NCI-H526 (cell line): ENCODE results near the gene NPEPL1.
A peak's percentile ranks its signal among the peaks of the same experiment; 100 is the strongest.
"Not testable (repeated sequence)": the region's sequence is repeated elsewhere in the genome, so short reads cannot be mapped to it uniquely, and the experiment has no call there.

Source experiments
- DNase-seq, 2 experiments: peaks; one replicate each; lab custom pipeline; 2025; lab: John Stamatoyannopoulos, UW

The NPEPL1 gene

DNA sequence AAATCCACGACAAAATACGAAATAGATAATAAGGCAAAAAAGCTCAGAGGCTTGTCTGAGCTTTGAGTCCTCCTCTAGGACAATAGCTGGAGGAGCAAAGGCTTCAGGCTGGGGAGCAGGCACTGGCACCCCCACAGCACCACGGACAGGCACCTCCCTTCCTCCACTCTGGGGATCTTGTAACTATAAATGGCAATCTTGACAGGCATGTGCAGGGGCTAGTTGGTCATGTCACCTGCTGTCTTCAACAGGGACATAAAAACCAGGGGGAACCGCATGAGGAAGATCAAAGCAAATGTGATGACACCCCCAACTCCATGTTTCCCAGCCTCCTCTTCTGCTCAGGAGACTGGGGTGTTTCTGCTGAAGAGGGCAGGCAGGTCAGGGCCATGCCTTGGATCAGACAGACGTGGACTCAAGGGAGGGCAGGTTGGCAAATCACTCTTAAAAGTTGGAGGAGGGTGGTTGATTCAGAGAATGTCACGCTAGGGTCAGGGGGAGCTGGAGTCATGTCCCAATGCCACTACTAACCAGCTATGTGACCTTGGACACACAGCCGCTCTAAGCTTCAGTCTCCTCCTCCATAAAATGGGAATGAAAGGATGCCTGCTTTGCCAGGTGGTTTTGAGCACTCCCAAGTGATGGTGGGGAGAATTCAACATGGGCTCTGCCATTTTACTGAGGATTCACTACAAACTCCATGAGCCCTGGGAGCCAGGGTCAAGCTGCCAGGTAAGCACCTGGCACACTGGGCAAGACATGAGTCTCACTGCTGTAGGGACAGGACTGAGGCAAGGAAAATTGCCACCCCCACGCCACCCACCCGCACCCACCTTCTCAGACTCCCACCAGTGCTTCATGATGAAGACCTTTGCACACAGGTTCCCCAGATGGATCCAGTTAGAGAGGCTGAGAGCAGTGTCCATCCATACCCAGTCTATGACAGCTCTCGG is 48.0 kb downstream of the NPEPL1 start:
- DNase-seq, result no peak

DNA sequence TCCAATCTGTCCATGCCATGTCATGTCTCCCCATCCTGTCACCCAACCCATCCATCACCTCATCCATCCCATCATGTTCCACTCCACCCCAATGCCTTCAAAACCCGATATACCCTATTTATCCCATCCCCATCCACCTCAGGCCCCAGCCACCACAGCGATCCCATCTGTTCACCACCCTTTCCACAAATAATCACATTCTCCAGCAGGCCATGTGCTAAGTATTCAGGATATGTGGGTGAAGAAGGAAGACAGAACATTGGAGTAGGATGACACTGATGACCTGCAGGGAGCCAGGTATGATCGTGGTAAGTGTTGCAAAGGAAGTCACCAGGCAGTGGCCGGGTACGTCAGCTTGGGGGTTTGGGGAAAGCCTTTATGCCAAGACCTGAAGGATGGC is 48.8 kb downstream of the NPEPL1 start:
- DNase-seq, result no peak

- no peak for DNase-seq
These were observed 50.3 kb downstream of the NPEPL1 start for GRCh38 chr20:58742668-58743566.

GRCh38 chr20:58743929-58744534 is 51.4 kb downstream of the NPEPL1 start:
- DNase-seq, result no peak

DNA sequence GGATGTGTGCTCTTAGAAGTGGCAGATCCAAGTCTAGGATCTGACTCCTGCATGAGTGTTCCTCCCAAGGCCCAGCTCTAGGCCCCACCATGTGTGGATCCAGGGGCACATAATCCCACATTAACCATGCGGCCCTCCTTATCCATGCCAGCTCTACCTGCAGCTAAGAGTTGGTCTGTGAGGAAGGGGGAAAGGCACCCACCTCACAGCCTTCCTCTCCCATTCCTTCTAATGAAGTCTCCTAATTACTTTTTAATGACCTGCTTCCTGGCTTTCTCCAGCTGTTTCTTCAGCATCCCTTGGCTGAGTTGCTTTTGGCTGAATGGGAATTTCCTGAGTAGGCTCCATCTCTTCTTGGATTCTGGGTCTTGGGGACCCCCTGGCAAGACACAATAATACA is 52.2 kb downstream of the NPEPL1 start:
- DNase-seq, result no peak

DNA sequence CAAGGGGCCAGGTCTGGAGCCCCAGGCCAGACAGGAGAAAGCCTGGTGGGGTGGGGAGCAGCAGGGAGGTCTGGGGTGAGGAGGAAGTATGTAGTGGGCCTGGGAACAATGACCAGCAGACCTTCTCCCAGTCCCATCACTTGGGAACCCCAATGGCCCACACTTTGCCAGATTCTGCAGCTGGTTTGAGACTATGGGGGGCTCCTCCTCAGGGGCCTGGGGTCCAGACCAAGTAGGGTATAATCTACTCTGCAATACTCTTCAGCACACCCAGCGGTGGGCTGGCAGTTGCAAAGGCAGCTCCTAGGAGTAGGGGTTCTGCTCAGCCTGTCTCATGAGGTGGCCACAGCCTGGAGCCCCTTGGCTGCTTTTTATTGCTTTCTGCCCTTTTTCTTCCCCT is 52.8 kb downstream of the NPEPL1 start:
- no peak for DNase-seq

GRCh38 chr20:58746620-58747019 is 54.0 kb downstream of the NPEPL1 start:
- DNase-seq, result peak in 1 of 2 experiments; percentile 27

DNA sequence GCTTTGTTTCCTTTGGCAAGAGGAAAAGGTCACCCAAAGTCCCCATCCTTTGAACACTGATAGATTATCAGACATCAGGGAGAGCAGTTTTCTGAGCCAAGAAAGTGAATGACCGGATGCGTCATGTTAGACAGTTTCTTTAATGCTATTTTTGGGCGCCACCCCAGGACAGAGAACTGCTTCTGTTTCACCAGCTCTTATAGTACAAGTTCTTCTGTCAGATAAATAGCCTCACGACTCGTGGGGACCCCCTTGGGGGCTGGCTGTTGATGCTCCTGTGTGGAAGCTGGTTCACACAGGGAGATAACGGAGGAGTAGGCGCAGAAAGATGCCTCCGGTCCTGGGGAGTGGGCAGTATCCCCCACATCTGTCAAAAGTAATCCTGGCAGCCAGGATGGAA is 54.6 kb downstream of the NPEPL1 start:
- DNase-seq, result no peak

GRCh38 chr20:58748618-58749017 is 56.0 kb downstream of the NPEPL1 start:
- no peak for DNase-seq

DNA sequence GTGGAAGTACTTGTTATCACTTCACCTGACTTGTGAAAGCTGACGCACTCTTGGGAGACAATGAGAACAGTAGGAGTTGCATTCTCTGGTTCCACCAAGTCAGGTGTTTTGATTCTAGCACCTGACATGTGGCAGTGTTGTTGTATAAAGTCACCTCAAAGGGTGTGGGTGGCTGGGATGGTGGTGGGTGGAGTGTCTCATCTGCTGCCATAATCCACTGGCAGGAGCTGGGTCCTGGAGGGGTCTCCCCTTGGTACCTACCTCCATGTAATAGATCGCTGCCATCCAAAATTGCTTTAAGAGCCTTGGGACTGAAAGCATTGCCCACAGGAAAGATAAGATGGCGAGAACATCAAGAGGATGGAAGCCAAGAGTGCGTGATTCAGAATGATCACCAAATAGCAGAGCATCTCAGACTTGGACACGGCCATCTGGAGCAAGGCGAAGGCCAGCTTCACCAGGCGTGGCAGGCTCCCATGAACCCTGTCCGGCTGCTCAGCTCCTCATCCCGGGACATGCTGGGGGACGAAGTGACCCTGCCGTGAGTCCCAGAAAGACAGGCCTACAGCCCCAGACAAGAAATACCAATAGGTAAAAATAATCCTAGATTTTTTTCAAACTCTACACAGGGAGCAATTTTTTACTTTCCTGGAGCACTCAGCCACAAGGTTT is 56.6 kb downstream of the NPEPL1 start:
- DNase-seq, result no peak

DNA sequence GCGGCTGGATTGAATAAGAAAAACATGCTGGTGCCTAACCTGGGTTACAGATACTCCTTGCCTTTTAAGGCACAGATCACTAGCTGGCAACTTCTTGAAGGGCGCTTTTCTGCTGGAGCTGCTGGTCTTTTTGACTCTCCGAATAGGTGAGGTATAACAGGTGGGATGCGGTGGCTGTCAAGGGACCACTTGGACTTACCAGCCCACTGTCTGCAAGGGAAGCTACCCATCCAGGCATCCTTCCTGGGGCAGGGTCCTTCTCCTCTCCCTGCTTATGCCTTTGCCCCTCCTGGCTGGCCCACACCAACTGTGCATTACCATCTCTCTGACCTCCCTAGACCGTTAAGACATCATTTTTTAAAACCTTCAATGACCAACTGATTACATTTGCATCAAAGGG is 57.4 kb downstream of the NPEPL1 start:
- no peak for DNase-seq

- DNase-seq, result not testable (repeated sequence)
These were observed 58.1 kb downstream of the NPEPL1 start for GRCh38 chr20:58750706-58751105.

DNA sequence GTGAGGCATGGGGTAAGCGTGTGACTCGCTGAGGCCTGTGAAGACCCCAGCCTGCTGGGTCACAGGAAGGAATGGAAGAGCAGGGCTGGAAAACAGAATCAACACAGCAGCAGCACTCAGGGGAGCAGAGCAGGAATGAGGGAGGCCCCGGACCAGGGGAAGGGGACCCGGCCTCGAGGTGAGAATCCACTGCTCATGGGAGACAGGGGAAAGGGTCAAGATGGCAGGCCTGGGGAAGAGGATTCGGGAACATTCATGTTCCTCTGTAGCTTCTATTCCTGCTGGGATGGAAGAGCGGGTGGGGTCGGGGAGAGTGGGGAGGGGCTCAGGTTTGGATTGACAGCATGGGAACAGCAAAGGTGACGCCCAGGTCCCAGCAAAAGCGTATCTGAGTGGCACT is 59.4 kb downstream of the NPEPL1 start:
- DNase-seq, result no peak

- DNase-seq, result no peak
These were observed 60.0 kb downstream of the NPEPL1 start for GRCh38 chr20:58752565-58752964.

DNA sequence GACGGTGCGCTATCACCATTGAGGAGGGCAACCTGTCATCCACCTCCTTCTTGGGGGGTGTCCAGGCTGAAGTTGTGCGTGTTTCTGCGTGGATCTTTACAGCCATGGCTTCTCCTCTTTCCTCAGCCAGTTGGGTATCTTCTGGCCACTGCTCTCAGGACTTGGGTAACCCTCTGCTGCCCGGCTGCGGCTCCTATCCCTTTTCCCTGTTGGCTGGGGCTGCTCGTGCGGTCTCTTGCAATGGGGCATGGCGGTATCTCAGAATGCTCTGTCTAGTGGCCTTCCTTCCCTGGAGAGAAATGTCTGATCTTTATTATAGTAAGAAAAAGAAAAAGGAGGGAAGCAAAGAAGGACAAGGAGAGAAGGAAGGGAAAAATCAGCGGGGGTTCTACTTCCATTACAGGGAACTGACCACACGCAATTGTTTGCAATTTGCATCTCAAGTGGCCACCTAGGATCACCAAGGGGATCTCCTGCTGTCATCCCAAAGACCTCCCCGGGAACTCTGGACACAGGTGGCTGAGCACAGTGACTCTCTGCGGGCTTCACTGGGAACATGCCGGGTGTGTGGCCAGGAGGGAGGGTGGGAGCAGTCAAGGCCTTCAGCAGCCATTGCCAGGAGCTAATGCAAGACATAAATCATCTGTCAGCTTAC is 60.8 kb downstream of the NPEPL1 start:
- DNase-seq, result peak in 1 of 2 experiments; percentile 12

DNA sequence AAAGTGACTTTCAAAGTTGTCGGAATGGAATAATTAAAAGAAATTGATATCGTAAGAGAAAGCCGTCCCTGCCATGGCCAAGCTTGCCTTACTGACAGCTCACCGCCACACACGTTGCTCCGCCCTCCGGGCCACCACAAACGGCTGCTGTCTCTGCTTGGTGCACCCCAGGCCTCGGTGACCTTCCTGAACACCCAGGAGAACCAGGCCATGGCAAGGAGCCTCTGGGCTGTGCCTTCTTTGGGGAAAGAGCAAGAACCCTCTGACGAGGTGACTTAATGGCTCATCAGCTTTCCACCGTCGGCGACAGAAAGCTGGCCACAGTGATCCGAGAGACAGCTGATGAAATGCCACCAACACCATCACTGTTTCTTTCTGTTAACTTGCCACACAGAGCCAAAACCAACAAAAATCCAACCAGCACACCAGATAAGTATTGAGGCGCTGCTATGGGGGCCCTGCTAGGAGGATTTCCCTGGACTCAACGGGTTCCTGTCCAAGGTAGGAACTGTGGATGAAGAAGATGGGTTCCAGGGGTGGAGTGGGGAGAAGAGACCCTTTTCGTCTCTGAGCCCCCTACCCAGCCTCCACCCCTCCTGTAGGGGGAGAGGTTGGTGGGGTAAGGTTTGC is 61.4 kb downstream of the NPEPL1 start:
- no peak for DNase-seq

DNA sequence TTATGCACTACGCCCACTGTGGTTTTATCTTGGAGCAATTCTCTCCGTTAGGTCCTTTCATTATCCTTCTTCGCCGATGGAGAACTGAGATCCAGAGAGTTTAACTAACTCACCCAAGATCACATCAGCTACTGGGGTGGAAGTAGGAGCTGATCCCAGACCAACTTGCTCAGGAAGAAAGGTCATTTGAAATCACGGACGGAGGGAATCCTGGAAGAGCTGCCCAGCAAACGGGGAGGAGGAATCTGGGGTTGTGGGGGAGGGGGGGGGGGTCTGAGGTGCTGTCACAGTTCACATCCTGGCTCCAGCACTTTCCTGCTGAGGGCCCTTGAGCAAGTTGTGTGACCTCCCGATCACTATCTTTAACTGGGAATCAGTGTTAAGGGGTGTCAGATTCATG is 62.0 kb downstream of the NPEPL1 start:
- DNase-seq, result no peak

GRCh38 chr20:58755062-58755697 is 62.6 kb downstream of the NPEPL1 start:
- DNase-seq, result no peak

- DNase-seq, result no peak
These were observed 63.3 kb downstream of the NPEPL1 start for GRCh38 chr20:58755766-58756449.

- DNase-seq, result no peak
These were observed 63.8 kb downstream of the NPEPL1 start for GRCh38 chr20:58756450-58756775.
